Activated naive CD8-positive, alpha-beta T cell treated with anti-CD3 and anti-CD28 coated beads, Interleukin-2, amount 50 U/mL, for 16 hours (primary cell): ENCODE data around the gene KLC1.
"Not testable (repeated sequence)": the region's sequence is repeated elsewhere in the genome, so short reads cannot be mapped to it uniquely, and the experiment has no call there.

Source experiments
- DNase-seq: peaks from one replicate; pipeline ENCODE4 v3.0.0-alpha.2; 2020; ENCODE audit warnings: low read depth, low spot score

The KLC1 gene

GRCh38 chr14:103690332-103690731, 61.3 kb downstream of the KLC1 start:
- DNase-seq: no peak

- not testable (repeated sequence) for DNase-seq
Observed at GRCh38 chr14:103691655-103692054, 62.6 kb downstream of the KLC1 start.

- DNase-seq: no peak
Observed at GRCh38 chr14:103692159-103692558, 63.1 kb downstream of the KLC1 start.

- DNase-seq: no peak
Observed at GRCh38 chr14:103692871-103693270, 63.9 kb downstream of the KLC1 start.

- no peak for DNase-seq
Observed at GRCh38 chr14:103693515-103693914, 64.5 kb downstream of the KLC1 start.

- no peak for DNase-seq
Observed at GRCh38 chr14:103694572-103695026, 65.6 kb downstream of the KLC1 start.

GRCh38 chr14:103695296-103696069, 66.5 kb downstream of the KLC1 start:
- no peak for DNase-seq

GRCh38 chr14:103696070-103696402, 67.0 kb downstream of the KLC1 start:
- DNase-seq: no peak

GRCh38 chr14:103696466-103697071, 67.6 kb downstream of the KLC1 start:
- DNase-seq: no peak

GRCh38 chr14:103697206-103697602, 68.2 kb downstream of the KLC1 start:
- no peak for DNase-seq

- no peak for DNase-seq
Observed at GRCh38 chr14:103697603-103698379, 68.8 kb downstream of the KLC1 start.

- no peak for DNase-seq
Observed at GRCh38 chr14:103698380-103699260, 69.6 kb downstream of the KLC1 start.

GRCh38 chr14:103699261-103699661, 70.2 kb downstream of the KLC1 start:
- DNase-seq: no peak

- no peak for DNase-seq
Observed at GRCh38 chr14:103699901-103700752, 71.1 kb downstream of the KLC1 start.

GRCh38 chr14:103700753-103701490, 71.9 kb downstream of the KLC1 start:
- DNase-seq: no peak

- no peak for DNase-seq
Observed at GRCh38 chr14:103702095-103702494, 73.1 kb downstream of the KLC1 start.

GRCh38 chr14:103702497-103703432, 73.8 kb downstream of the KLC1 start:
- DNase-seq: no peak

GRCh38 chr14:103703433-103704385, 74.7 kb downstream of the KLC1 start:
- no peak for DNase-seq
